WERI-Rb-1 (cell line): Measurements from ENCODE around the gene TAF3.

ENCODE experiments used
- DNase-seq: peaks from one replicate; pipeline ENCODE4 v3.0.0-alpha.2; 2020
- H3K27ac ChIP-seq: fragments of 250-450 bp; sonication (Bioruptor Pico); 2 replicates; pipeline ENCODE4 v1.5.1; 2020; ENCODE audit warnings: mild to moderate bottlenecking, moderate library complexity
- H3K27me3 ChIP-seq: fragments of 250-450 bp; sonication (Bioruptor Pico); 2 replicates; pipeline ENCODE4 v1.5.1; 2021; ENCODE audit warnings: mild to moderate bottlenecking, low read depth, moderate library complexity; ENCODE audit not compliant: insufficient read depth, severe bottlenecking
- H3K36me3 ChIP-seq: fragments of 250-450 bp; sonication (Bioruptor Pico); 2 replicates; pipeline ENCODE4 v1.5.1; 2020; ENCODE audit warnings: mild to moderate bottlenecking, moderate library complexity
- H3K4me3 ChIP-seq: 2 replicates; pipeline ENCODE4 v1.5.1; 2011; ENCODE audit warnings: low read depth, mild to moderate bottlenecking, control low read depth, low read length
- H3K9me3 ChIP-seq: fragments of 250-450 bp; sonication (Bioruptor Pico); 2 replicates; pipeline ENCODE4 v1.5.1; 2021; ENCODE audit warnings: mild to moderate bottlenecking, moderate library complexity; ENCODE audit not compliant: severe bottlenecking
- CTCF ChIP-seq: IDR thresholded peaks from 2 replicates; pipeline ENCODE4 v1.5.1; 2011; ENCODE audit warnings: low read depth, mild to moderate bottlenecking, control low read depth, inconsistent platforms, low read length

The TAF3 gene

GRCh38 chr10:8034466-8035005 is 216.2 kb downstream of the TAF3 start:
- no peak for TF ChIP-seq CTCF
- Histone ChIP-seq H3K27ac (no peak overlapping the region), H3K9me3 (no peaks in the 10 kb centered on the region), H3K27me3 (peaks cover 32% of the 10 kb centered on the region), H3K36me3 (no peaks in the 10 kb centered on the region), H3K4me3 (no peak overlapping the region)
- no peak for DNase-seq

- no peak for DNase-seq
- Histone ChIP-seq H3K36me3 (no peaks in the 10 kb centered on the region), H3K4me3 (no peak overlapping the region), H3K27ac (no peak overlapping the region), H3K9me3 (no peaks in the 10 kb centered on the region), H3K27me3 (peaks cover 37% of the 10 kb centered on the region)
- no peak for TF ChIP-seq CTCF
Observed at GRCh38 chr10:8035006-8035640, 216.8 kb downstream of the TAF3 start.

- no peak overlapping the region for H3K4me3 ChIP-seq
- no peaks in the 10 kb centered on the region for H3K36me3 ChIP-seq
- no peaks in the 10 kb centered on the region for H3K9me3 ChIP-seq
- no peak overlapping the region for H3K27ac ChIP-seq
- TF ChIP-seq CTCF: no peak
- peaks cover 37% of the 10 kb centered on the region for H3K27me3 ChIP-seq
- no peak for DNase-seq
Observed at GRCh38 chr10:8035641-8036470, 217.6 kb downstream of the TAF3 start.

GRCh38 chr10:8036506-8037198 is 218.3 kb downstream of the TAF3 start:
- no peak overlapping the region for H3K4me3 ChIP-seq
- H3K36me3 ChIP-seq: no peaks in the 10 kb centered on the region
- H3K9me3 ChIP-seq: no peaks in the 10 kb centered on the region
- TF ChIP-seq CTCF: no peak
- H3K27ac ChIP-seq: no peak overlapping the region
- peaks cover 38% of the 10 kb centered on the region for H3K27me3 ChIP-seq
- DNase-seq: no peak

GRCh38 chr10:8037199-8037801 is 219.0 kb downstream of the TAF3 start:
- H3K27me3 ChIP-seq: peaks cover 38% of the 10 kb centered on the region
- TF ChIP-seq CTCF: no peak
- no peaks in the 10 kb centered on the region for H3K36me3 ChIP-seq
- no peak overlapping the region for H3K27ac ChIP-seq
- H3K9me3 ChIP-seq: no peaks in the 10 kb centered on the region
- no peak overlapping the region for H3K4me3 ChIP-seq
- no peak for DNase-seq
